Lung microvascular endothelial cell (primary cell): Measurements from ENCODE around the gene RIT1. TPM values are rescaled to one million over a fixed set of nuclear protein-coding genes. Genes with fewer than 3 reads are reported as not detected.
"Not testable (repeated sequence)": the region's sequence is repeated elsewhere in the genome, so short reads cannot be mapped to it uniquely, and the experiment has no call there.

Experiments used
- DNase-seq, 2 donors: peaks; one replicate each; pipeline versions ENCODE4 v3.0.0 to v3.0.0-alpha.2; 2010; ENCODE audit warnings: low read depth in 2 of 2
- total RNA-seq: library from RNA; depleted of rRNA; stranded (reverse); fragments of >200 nt; gene quantifications from 2 replicates; pipeline ENCODE4 v1.2.1, GENCODE V29; 2014

The RIT1 gene
- total RNA-seq, 1 donor from 2014 or later: 26.0 TPM

GRCh38 chr1:155933591-155934096 lies 22.5 kb upstream of the RIT1 start:
- DNase-seq: peak; percentile 24 to 30

- DNase-seq: peak in 1 of 2 donors; percentile 58
Observed at GRCh38 chr1:155932487-155932886, 21.3 kb upstream of the RIT1 start.

- DNase-seq: no peak
Observed at GRCh38 chr1:155932081-155932480, 20.9 kb upstream of the RIT1 start.

GRCh38 chr1:155931332-155932038 lies 20.3 kb upstream of the RIT1 start:
- DNase-seq: no peak

- DNase-seq: not testable (repeated sequence)
Observed at GRCh38 chr1:155930725-155931124, 19.6 kb upstream of the RIT1 start.

- peak in 1 of 2 donors; percentile 18 for DNase-seq
Observed at GRCh38 chr1:155929057-155929456, 17.9 kb upstream of the RIT1 start.

GRCh38 chr1:155925506-155925905 lies 14.4 kb upstream of the RIT1 start:
- no peak for DNase-seq

GRCh38 chr1:155920717-155921116 lies 9.6 kb upstream of the RIT1 start:
- DNase-seq: no peak

GRCh38 chr1:155919801-155920200 lies 8.7 kb upstream of the RIT1 start:
- no peak for DNase-seq

GRCh38 chr1:155918660-155919059 lies 7.5 kb upstream of the RIT1 start:
- DNase-seq: no peak

- no peak for DNase-seq
Observed at GRCh38 chr1:155913969-155914757, 3.0 kb upstream of the RIT1 start.

- DNase-seq: no peak
Observed at GRCh38 chr1:155912056-155912536, 947 bp upstream of the RIT1 start.

GRCh38 chr1:155910621-155911121 lies 478 bp downstream of the RIT1 start:
- DNase-seq: peak; percentile 59 to 77

GRCh38 chr1:155909894-155910293 lies 1.3 kb downstream of the RIT1 start:
- DNase-seq: peak in 1 of 2 donors; percentile 78

- no peak for DNase-seq
Observed at GRCh38 chr1:155904261-155904660, 6.9 kb downstream of the RIT1 start.

GRCh38 chr1:155900161-155900560 lies 11.0 kb downstream of the RIT1 start:
- no peak for DNase-seq

GRCh38 chr1:155899683-155900082 lies 11.5 kb downstream of the RIT1 start:
- DNase-seq: no peak

- no peak for DNase-seq
Observed at GRCh38 chr1:155898888-155899287, 12.3 kb downstream of the RIT1 start.

GRCh38 chr1:155897746-155898145 lies 13.4 kb downstream of the RIT1 start:
- no peak for DNase-seq

GRCh38 chr1:155896476-155896875 lies 14.7 kb downstream of the RIT1 start:
- not testable (repeated sequence) for DNase-seq

- DNase-seq: not testable (repeated sequence)
Observed at GRCh38 chr1:155895617-155896016, 15.5 kb downstream of the RIT1 start.
